ENCODE results near the gene NKG7.

Gene NKG7

DNA sequence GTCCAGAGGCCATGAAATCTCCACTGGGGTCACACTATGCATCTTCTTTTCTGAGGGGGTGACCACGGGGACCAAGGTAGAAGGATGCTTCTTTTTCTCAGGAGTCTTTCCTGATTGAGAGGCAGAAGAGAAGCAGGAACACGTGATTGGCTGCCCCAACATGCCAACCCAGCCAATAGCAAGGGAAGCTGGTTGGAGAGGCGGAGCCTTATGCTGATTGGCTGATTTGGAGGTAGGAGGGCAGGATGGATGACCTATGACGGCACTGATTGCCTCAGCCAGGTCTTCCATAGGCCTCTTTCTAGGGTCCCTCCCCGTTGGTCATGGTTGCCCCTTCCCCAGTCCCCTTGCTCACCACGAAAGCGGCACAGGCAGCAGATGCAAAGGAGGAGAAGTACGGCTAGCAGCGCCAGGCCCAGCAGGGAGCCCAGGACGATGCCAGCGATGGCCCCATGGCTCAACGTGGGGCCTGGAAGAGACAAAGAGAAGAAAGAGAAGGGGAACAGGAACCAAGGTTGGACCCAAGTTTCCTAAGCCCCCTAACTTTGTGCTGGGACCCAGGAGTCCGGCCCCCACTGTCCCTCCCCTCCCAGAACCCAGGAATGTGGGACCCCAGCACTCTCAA lies 38.5 kb downstream of the NKG7 start:
- no peak for DNase-seq

DNA sequence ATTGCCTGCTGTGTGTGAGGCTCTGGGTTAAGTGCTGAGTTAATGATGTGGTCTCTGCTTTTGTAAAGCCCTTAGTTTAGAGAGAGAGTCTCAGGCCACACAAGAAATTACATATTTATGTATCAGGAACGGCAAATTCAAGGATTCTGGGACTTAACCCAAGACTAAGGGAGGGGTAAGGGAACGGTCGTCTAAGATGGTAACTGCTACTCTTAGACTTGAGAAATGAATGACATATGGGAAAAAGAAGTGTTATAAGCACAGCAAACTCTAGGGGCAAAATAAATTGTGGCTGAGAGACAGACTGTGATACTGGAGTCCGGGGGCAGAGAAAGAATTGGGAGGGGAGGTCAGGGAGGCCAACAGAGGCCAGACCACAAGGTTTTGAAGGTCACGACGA lies 40.7 kb downstream of the NKG7 start:
- no peak for DNase-seq

DNA sequence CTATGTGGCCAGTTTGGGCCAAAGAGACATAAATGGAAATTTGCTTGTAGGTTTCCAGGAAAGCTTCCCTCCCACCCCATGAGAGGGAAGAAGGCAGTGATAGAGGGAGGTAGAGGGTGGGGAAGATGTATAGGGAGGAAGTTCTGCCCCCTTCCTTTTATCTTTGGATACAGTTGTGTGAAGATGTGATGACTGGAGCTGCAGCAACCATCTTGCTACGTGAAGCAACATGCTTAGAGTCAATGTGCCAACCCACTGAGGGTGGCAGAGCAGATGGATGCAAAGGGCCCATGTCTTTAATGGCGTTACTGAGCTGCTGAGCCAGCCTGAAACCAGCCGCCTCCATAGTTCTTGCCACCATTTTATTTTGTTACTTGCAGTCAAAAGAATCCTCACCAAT lies 41.3 kb downstream of the NKG7 start:
- DNase-seq, result no peak

DNA sequence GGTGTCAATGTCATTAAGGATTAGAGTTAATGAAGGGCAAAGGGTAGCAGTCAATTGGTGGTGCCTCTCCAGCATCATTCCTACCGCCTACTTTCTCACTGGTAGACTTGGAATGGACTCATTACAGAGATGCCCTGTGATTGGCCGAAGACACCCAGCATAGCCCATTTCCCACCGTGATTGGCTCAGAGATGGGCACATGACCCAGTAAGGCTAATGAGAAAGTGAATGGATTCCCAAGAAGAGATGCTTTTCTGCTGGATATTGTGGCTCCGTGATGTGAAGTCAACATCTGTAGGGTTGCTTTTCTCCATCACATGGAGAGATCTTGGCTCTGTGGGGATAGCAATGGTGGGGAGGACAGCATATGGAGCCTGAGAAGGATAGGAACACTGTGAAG lies 42.1 kb downstream of the NKG7 start:
- DNase-seq, result no peak

DNA sequence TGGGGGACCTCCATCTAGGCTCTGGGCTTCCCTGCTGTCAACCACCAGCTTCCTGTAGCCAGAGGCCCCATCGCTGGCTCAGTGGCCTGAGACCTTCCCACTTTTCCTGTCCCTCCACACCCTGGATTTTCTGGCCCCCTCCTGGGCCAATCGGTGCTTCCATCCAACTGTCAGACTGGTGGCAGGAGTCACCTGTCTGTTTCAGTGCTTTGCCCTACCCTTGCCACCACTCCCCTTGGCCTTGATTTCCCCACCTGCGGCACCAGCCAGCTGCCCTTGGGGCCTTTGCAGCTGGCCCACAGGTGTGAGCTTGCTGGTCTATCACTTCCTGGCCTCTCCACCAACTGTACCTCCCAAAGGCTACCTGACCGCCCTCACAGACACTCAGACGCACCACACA lies 43.0 kb downstream of the NKG7 start:
- DNase-seq, result no peak

DNA sequence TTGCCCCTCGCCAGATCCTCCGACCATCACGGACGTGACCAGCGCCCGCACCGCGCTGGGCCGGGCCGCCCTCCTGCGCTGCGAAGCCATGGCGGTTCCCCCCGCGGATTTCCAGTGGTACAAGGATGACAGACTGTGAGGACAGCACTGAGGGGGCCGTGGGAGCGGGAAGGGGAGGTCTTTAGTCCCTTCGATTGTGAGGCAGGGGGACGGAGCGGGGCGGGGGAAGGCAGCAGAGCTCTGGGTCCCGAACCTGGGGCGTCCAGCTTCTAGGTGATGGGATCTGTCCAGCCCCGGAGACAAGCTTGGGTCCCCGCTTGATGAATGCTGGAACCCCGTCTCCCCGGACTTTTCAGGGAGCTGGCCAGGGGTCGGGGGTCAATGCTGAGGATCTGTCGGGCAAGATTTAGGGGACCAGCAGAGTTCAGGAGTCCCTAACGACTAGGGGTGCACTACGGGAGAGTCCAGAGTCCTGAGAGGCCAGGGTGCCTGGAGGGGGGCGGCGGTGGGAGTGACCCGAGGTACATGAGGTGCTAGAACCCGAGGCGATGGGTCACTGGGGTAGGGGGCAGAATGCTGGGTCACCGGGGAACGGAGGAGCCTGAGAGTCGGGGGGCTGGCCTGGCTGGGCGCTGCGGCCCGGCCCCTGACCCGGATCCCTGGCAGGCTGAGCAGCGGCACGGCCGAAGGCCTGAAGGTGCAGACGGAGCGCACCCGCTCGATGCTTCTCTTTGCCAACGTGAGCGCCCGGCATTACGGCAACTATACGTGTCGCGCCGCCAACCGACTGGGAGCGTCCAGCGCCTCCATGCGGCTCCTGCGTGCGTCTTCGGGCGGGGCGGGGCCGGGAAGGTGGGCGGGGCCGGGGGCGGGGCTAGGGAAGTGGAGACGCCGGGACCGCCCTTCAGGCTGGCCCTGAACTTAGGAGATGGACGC lies 45.1 kb downstream of the NKG7 start:
- peak; percentile 13 to 16 for DNase-seq

DNA sequence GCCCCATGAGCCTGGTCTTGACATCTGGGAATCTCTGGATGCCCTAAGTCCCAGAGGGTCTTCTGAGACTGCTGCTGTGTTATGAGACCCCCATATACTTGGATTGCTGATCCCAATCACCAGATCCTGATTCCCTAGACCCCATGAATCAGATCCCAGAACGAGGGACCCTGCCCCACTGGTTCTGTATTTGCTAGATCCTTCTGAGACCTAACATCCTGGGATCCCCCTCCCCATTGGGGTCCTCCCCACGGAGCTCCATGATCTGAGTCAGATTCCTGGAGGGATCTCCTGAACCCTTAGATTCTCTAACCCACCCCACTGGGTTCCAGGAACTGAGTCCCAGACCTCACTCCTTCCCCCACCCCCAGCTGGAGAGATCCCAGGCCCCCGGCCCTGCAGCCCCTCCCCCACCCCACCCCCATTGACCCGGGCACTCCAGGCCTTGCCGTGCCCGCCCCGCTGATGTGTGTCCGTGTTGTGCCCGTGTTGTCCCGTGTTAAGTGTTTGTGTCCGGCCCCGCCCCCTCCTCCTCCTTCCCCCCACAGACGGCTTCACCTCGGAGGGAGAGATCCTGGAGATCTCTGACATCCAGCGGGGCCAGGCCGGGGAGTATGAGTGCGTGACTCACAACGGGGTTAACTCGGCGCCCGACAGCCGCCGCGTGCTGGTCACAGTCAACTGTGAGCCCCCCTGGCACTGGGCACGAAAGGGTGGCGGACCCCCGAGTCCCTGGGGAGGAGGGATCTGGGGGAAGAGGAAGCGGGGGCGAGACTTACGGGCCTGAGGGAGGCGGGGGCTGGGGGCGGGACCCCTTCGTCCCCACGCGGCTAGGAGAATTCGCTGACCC lies 46.0 kb downstream of the NKG7 start:
- no peak for DNase-seq

DNA sequence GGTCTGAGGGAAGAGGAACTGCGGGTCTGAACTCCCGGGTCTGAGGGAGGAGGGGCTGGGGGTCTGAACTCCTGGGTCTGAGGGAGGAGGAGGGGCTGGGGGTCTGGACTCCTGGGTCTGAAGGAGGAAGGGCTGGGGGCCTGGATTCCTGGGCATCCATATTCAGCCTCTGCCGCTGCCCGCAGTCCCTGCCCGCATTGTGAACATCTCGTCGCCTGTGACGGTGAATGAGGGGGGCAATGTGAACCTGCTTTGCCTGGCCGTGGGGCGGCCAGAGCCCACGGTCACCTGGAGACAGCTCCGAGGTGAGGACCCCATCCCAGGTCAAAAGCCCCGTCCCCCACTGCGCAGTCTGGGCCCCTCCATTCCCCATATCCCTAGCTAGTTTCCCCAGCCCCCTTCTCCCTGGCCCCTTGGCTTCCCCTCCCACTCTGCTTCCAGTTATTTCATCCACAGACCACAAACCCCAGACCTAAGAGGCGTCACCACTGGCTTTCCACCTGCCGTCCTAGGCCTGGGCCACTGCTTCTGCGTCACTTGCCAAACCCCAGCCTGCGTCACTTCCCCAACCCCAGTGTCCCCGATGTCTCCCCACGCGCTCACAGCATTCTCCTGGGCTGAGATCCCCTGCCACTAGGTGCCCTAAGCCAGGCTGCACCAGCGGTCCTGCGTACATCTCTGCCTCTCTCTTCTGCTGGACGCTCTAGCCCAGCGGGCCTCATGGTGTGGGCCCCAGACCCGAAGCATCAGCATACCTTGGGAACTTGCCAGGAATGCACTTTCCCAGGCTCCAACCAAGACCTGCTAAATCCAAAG lies 47.1 kb downstream of the NKG7 start:
- DNase-seq, result no peak

DNA sequence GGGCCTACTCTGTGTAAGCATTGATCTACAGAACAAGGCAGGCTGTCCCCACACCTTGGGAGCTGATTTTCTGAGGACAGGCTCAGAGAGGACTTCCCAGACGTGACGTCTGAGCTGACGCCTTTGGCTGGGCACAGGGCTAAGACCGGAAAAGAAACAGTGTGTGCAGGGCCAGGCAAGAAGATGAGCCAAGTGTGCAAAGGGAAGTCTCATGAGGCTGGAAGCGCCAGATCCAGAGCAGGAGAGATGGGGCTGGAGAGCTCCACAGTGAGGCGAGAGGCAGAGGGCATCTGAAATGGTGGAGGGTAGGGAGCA lies 48.3 kb downstream of the NKG7 start:
- no peak for DNase-seq

DNA sequence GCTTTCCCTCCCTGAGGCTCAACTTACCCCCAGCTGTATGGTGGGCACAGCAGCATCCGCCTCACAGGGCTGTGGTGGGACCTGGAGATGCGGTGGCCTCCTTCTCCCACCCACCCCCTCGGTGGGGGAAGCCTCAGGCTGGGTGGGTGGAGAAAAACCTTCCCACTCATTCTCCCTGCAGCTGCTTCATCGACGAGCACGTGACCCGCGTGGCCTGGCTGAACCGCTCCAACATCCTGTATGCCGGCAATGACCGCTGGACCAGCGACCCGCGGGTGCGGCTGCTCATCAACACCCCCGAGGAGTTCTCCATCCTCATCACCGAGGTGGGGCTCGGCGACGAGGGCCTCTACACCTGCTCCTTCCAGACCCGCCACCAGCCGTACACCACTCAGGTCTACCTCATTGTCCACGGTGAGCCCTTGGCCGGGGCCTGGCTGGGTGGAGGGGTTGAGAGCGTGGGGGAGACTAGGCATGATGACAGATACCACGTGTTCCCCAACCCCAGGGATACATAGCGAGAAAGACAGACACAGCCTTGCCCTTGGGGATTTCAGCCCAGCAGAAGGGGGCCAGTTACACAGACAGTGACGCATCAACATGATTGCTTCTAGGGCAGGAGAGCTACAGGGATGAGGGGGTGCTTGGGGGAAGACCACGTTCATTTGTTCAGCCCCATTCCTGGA lies 48.8 kb downstream of the NKG7 start:
- no peak for DNase-seq

DNA sequence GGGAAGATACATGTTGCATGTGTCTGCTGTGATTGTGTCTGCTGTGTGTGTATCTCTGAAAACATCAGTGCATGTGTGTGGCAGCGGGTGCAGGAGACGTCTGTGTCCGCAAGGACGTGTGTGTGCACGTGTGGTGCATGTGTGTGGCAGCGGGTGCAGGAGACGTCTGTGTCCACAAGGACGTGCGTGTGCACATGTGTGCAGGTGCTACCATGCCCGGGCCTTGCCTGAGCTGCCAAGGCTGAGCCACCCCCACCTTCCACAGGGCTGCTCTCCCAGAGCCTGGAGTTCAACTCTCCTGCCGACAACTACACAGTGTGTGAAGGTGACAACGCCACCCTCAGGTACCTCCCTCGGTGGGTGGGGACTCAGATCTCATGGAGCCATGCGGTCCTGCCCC lies 50.7 kb downstream of the NKG7 start:
- DNase-seq, result no peak

Measured in activated CD4-positive, alpha-beta T cell treated with anti-CD3 and anti-CD28 coated beads, Interleukin-2, amount 50 U/mL, for 4 hours (primary cell).